Chondrocyte (in vitro differentiated cells): ENCODE results near the gene MOG. TPM values are rescaled to one million over a fixed set of nuclear protein-coding genes. Genes with fewer than 3 reads are reported as not detected.
A peak's percentile ranks its signal among the peaks of the same experiment; 100 is the strongest.
"Not testable (repeated sequence)": the region's sequence is repeated elsewhere in the genome, so short reads cannot be mapped to it uniquely, and the experiment has no call there.

Experiments
- DNase-seq: peaks from one replicate; pipeline ENCODE4 v3.0.0; 2021; ENCODE audit warnings: mixed read lengths, low spot score
- H3K27ac Mint-ChIP-seq: one replicate; pipeline ENCODE4 v1.8.0; 2021; ENCODE audit warnings: mild to moderate bottlenecking, moderate library complexity, mixed read lengths; ENCODE audit not compliant: unreplicated experiment
- H3K27me3 Mint-ChIP-seq: 2 replicates; pipeline ENCODE4 v1.8.0; 2021; ENCODE audit warnings: low read depth, mixed read lengths
- H3K36me3 Mint-ChIP-seq: 2 replicates; pipeline ENCODE4 v1.8.0; 2021; ENCODE audit warnings: low read depth, mixed read lengths
- H3K4me1 Mint-ChIP-seq: 2 replicates; pipeline ENCODE4 v1.8.0; 2021; ENCODE audit warnings: low read depth, mild to moderate bottlenecking, mixed read lengths
- H3K4me3 Mint-ChIP-seq: one replicate; pipeline ENCODE4 v1.8.0; 2021; ENCODE audit warnings: mild to moderate bottlenecking, moderate library complexity, mixed read lengths; ENCODE audit not compliant: unreplicated experiment
- H3K9me3 Mint-ChIP-seq: 2 replicates; pipeline ENCODE4 v1.8.0; 2021; ENCODE audit warnings: low read depth, mixed read lengths
- CTCF ChIP-seq: fragments of 200-600 bp; sonication (generic); IDR thresholded peaks from 2 replicates; pipeline ENCODE4 v1.5.0; 2021; ENCODE audit warnings: antibody characterized with exemption, mild to moderate bottlenecking, moderate library complexity
- total RNA-seq: library from RNA; stranded (reverse); gene quantifications from 3 replicates; pipeline ENCODE4 v1.2.1, GENCODE V29; 2021

MOG gene
- total RNA-seq, 1 donor from 2014 or later = 0.82 TPM

- Mint-ChIP-seq H3K4me1 (peaks cover 28% of the 10 kb centered on the region), H3K27me3 (no peaks in the 10 kb centered on the region), H3K36me3 (no peaks in the 10 kb centered on the region), H3K4me3 (no peak overlapping the region), H3K9me3 (no peaks in the 10 kb centered on the region), H3K27ac (no peak overlapping the region)
- DNase-seq = no peak
- peak; percentile 93 for TF ChIP-seq CTCF
These were observed 3.3 kb upstream of the MOG start for GRCh38 chr6:29653452-29654038.

GRCh38 chr6:29655658-29656057 lies 1.2 kb upstream of the MOG start:
- Mint-ChIP-seq H3K4me3 (no peak overlapping the region), H3K9me3 (no peaks in the 10 kb centered on the region), H3K4me1 (peaks cover 20% of the 10 kb centered on the region), H3K27me3 (no peaks in the 10 kb centered on the region), H3K36me3 (no peaks in the 10 kb centered on the region), H3K27ac (peak overlapping the region; percentile 49)
- DNase-seq = no peak
- TF ChIP-seq CTCF = no peak

- H3K36me3 Mint-ChIP-seq = no peaks in the 10 kb centered on the region
- no peak for TF ChIP-seq CTCF
- no peaks in the 10 kb centered on the region for H3K27me3 Mint-ChIP-seq
- peaks cover 22% of the 10 kb centered on the region for H3K4me1 Mint-ChIP-seq
- H3K27ac Mint-ChIP-seq = no peak overlapping the region
- no peak overlapping the region for H3K4me3 Mint-ChIP-seq
- no peak for DNase-seq
- no peaks in the 10 kb centered on the region for H3K9me3 Mint-ChIP-seq
These were observed 735 bp upstream of the MOG start for GRCh38 chr6:29656157-29656556.

- Mint-ChIP-seq H3K36me3 (no peaks in the 10 kb centered on the region), H3K9me3 (no peaks in the 10 kb centered on the region), H3K27ac (peak overlapping the region; percentile 24), H3K4me3 (no peak overlapping the region), H3K27me3 (no peaks in the 10 kb centered on the region), H3K4me1 (peaks cover 28% of the 10 kb centered on the region)
- DNase-seq = no peak
- no peak for TF ChIP-seq CTCF
These were observed 4.2 kb downstream of the MOG start for GRCh38 chr6:29661071-29661470.

GRCh38 chr6:29661502-29662141 lies 4.7 kb downstream of the MOG start:
- not testable (repeated sequence) for H3K27me3 Mint-ChIP-seq, H3K36me3 Mint-ChIP-seq, H3K4me3 Mint-ChIP-seq, H3K9me3 Mint-ChIP-seq, DNase-seq
- Mint-ChIP-seq H3K4me1 (peaks cover 23% of the 10 kb centered on the region), H3K27ac (peak overlapping the region; percentile 24)
